ENCODE data around the gene UPB1. TPM values are rescaled to one million over a fixed set of nuclear protein-coding genes. Genes with fewer than 3 reads are reported as not detected.
"Not testable (repeated sequence)": the region's sequence is repeated elsewhere in the genome, so short reads cannot be mapped to it uniquely, and the experiment has no call there.

Gene UPB1
- polyA plus RNA-seq, 4 donors: 0.39 to 0.86 (median 0.61) TPM

- no peak for DNase-seq (ENCODE audit: low read depth in 4 of 4, low spot score in 3 of 4)
Measured at GRCh38 chr22:24474649-24475255, 20.4 kb upstream of the UPB1 start.

DNA sequence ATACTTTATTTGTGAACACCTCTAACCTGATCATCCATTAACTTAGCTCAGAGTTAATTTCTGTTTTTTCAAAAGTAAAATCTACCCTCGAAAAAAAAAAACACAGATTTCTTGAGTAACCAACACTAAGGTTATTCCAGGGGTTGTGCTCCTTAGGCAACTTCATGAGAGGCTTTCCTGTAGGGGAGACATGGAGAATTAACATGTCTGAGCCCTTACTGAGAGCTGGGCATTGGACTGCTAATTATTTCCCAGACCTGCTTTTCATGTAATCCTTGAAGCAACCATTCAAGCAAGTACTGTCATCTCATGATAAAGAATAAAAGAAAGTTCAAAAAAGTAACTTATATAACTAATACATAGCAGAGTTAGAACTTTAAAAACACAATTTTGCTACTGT lies 13.5 kb upstream of the UPB1 start:
- no peak for DNase-seq (ENCODE audit: low read depth in 4 of 4, low spot score in 3 of 4)

- DNase-seq (ENCODE audit: low read depth in 4 of 4, low spot score in 3 of 4): no peak
Measured at GRCh38 chr22:24482575-24482974, 12.6 kb upstream of the UPB1 start.

DNA sequence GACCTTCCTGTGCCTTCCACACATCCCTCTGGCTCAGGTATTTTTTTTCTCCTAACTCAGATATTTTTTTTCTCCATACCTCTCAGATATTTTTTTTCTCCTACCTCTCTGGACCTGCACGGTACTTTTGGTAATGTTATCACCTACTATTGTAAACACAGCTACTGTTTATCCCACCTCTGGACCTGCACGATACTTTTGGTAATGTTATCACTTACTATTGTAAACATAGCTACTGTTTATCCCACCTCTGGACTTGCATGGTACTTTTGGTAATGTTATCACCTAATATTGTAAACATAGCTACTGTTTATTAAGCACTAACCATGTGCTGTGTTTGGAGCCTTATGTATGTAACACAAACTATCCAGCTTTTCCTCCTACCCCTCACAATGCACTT lies 12.1 kb upstream of the UPB1 start:
- DNase-seq (ENCODE audit: low read depth in 4 of 4, low spot score in 3 of 4): no peak

DNA sequence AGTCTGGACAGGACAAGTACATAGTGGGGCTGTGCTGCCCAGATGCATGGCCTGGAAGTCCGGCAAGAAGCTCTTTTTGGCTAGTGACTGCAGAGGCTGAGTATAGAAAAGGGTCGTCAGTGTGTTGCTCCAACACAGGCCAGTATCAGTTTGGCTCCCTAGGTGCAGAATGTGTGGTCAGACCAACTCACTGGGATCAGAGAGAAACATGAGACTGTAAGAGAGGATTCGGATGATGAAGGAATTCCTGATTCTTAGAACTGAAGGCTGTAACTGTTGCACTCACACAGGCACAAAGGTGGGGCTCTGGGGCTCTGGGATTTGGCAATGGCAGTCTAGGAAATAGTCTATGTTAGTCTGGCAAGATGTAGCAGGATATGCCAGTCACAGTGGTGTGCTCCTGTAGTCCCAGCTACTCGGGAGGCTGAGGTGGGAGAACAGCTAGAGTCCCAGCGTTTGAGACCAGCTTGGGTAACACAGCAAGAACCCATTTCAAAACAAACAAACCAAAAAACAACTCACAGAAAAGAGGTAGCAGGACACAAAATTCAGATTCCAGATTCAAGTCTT lies 11.1 kb upstream of the UPB1 start:
- no peak for DNase-seq (ENCODE audit: low read depth in 4 of 4, low spot score in 3 of 4)

DNA sequence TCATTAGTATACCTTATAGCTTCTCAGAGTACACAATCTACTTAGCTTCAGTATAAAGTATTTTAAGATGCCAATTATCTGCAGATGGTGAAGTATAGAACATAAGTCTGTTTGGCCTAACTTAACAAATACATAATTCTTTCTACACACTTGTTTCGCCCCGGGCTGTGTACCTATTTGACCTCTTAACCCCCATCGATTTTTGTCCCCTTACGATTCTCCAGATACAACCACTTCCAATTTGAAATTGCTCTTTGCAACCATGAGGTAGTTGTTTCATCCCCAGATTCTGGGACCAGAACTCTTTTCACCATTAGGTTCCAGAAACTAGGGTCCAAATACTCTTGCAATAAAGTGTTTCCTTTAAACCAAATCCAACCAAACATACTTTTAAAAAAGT lies 10.0 kb upstream of the UPB1 start:
- DNase-seq (ENCODE audit: low read depth in 4 of 4, low spot score in 3 of 4): no peak

- DNase-seq (ENCODE audit: low read depth in 4 of 4, low spot score in 3 of 4): no peak
Measured at GRCh38 chr22:24485608-24486007, 9.5 kb upstream of the UPB1 start.

DNA sequence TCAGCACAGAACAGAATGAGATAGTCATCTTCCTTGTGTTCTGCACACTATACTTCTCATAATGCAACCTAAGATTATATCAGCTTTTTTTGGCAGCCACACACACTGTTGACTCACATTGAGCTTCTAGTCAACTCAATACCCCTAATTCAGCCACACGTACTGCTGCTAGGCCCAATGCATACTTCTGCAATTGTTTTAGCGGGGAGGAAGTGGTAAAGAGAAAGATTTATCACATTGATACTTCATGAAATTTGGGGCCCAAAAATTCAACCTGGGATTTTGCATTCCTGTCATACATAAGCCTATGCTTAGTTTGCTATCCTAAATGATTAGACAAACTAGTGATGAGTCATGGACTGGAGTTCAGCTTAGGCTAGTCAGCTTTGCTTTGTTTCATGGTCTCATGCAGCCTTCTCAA lies 8.6 kb upstream of the UPB1 start:
- no peak for DNase-seq (ENCODE audit: low read depth in 4 of 4, low spot score in 3 of 4)

DNA sequence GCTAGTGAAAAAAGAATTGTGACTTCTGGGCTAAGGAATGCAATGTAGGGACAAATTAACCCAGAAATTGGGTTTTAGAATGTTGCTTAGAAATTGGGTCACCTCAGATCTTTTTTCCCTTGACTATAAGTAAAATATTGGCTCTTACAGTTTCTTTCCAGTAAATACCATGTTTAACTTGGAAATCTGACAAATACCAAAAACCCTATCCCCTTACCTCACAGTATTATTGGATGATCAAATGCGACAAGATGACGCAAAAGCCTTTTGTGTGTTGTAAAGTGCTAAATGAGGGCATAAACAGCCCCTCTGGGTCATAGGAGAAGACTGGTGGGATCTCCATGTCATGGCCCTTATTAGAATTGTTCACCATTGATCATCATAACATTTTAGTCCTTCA lies 6.1 kb upstream of the UPB1 start:
- no peak for DNase-seq (ENCODE audit: low read depth in 4 of 4, low spot score in 3 of 4)

GRCh38 chr22:24489434-24489833 lies 5.7 kb upstream of the UPB1 start:
- DNase-seq (ENCODE audit: low read depth in 4 of 4, low spot score in 3 of 4): not testable (repeated sequence)

DNA sequence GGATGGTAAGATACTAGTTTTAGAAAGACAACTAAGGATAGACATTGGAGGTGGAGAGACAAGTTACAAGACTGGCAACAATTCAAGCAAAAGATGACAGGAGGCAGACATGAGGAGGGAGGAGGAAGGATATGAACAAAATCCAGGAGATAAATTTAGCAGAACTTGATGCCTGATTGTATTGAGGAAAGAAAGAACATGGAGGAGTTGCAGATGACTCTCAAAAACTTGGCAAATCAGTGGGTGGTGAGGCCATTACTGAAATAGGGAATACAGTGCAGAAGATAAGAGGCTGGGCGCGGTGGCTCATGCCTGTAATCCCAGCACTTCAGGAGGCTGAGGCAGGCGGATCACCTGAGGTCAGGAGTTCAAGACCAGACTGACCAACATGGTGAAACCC lies 2.7 kb upstream of the UPB1 start:
- DNase-seq (ENCODE audit: low read depth in 4 of 4, low spot score in 3 of 4): no peak

DNA sequence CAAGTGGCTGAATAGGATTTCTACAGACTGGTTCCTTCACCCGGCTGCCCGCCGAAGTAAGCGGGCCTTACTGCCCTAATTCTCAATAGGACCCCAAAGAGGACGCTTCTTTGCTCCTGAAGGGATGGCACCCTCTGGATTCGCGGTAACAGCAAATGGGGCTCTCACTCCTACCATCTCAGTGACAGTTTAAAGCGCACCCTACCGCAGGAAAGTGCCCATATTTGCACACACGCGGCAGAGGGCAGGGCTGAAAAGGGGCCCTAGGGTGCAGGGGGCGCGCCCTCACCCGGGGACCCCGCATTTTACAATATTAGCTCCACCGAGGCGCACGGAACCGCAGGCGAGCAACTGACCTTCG lies 985 bp upstream of the UPB1 start:
- no peak for DNase-seq (ENCODE audit: low read depth in 4 of 4, low spot score in 3 of 4)

DNA sequence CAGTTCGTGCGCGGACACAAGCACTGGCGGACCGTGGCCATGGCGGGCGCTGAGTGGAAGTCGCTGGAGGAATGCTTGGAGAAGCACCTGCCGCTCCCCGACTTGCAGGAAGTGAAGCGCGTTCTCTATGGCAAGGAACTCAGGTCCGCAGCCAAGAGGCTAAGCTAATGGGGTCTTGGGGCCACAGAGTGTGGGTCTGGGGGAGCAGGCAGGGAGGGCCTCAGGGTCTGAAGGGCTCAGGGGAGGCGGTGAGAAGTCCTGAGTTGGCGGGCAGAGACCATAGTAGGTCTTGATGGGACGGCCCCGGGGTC lies 188 bp downstream of the UPB1 start:
- DNase-seq (ENCODE audit: low read depth in 4 of 4, low spot score in 3 of 4): no peak

DNA sequence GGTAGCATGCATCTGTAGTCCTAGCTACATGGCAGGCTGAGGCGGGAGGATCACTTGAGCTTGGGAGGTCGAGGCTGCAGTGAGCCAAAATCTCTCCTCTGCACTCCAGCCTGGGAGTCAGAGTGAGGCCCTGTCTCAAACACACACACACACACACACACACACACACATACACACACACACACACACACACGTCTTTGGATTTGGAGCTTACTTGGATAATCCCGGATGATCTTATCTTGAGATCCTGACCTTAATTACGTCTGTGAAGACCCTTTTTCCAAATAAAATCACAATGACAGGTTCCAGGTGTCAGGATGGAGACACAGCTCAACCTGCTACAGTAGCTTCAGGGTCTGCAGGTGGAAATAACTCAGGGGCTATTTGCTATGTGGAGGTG lies 1.1 kb downstream of the UPB1 start:
- DNase-seq (ENCODE audit: low read depth in 4 of 4, low spot score in 3 of 4): no peak

- no peak for DNase-seq (ENCODE audit: low read depth in 4 of 4, low spot score in 3 of 4)
Measured at GRCh38 chr22:24496661-24497060, 1.5 kb downstream of the UPB1 start.

DNA sequence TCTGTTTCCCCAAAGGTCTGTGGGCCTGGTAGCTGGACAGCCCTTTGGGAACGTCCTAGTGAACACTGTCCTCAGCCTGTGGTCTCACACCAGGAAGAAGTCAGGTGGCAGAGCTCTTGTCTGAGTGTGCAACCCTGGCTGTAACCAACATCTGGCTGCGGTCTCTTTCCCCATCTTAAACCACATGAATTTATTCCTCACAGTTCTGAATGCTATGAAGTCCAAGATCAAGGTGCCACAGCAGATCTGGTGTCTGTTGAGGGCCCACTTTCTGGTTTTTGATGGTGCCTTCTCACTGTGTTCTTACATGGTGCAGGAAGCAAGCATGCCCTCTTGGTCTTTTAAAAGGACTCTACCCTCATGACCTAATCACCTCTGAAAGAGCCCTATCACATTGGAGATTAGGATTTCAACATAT lies 2.7 kb downstream of the UPB1 start:
- DNase-seq (ENCODE audit: low read depth in 4 of 4, low spot score in 3 of 4): no peak

- no peak for DNase-seq (ENCODE audit: low read depth in 4 of 4, low spot score in 3 of 4)
Measured at GRCh38 chr22:24498824-24499223, 3.7 kb downstream of the UPB1 start.

DNA sequence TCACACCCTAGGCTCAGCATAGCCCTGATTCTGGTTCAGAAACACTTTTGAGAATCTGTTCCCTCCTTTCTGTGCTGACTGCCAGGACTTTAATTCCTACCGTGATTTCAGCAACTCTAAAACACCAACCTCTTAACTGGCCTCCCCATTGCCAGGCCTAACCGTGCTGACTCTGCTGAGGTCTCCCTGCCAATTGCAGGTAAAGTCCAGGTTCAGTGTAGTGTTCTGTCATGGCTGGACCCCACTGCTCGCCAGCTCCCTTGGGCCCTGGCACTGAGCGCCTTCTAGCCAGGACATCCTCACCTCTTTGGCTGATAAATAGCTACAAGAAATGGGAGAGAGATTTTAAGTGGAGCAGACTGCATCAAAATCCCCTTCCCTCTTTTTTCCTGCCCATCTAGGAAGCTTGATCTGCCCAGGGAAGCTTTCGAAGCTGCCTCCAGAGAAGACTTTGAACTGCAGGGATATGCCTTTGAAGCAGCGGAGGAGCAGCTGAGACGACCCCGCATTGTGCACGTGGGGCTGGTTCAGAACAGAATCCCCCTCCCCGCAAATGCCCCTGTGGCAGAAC lies 4.7 kb downstream of the UPB1 start:
- no peak for DNase-seq (ENCODE audit: low read depth in 4 of 4, low spot score in 3 of 4)

DNA sequence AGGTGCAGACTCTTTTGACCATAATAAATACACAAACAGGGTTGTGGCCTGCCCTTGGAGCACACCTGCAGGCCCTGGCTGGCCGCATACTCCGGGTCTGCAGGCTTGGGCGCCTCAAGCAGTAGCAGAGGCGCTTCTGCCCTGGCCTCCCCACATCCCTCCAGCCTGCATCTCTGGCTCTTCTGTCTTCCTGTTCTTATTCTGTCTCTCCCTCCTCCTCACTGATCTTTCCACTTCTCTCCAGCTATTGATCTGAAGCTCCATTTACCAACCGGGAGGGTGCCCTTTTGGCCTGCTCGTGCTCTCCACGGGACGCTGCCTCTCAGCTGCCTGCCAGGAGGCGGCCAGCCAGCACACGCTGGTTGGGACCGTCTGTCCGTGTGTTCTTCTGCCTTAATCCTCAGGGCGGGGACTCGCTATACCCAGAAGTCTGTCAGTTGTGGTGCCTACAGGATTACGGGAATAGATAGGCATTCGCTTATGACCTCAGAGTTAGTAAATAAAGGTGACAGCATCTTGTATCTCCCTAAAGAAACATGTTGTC lies 5.2 kb downstream of the UPB1 start:
- DNase-seq (ENCODE audit: low read depth in 4 of 4, low spot score in 3 of 4): no peak

DNA sequence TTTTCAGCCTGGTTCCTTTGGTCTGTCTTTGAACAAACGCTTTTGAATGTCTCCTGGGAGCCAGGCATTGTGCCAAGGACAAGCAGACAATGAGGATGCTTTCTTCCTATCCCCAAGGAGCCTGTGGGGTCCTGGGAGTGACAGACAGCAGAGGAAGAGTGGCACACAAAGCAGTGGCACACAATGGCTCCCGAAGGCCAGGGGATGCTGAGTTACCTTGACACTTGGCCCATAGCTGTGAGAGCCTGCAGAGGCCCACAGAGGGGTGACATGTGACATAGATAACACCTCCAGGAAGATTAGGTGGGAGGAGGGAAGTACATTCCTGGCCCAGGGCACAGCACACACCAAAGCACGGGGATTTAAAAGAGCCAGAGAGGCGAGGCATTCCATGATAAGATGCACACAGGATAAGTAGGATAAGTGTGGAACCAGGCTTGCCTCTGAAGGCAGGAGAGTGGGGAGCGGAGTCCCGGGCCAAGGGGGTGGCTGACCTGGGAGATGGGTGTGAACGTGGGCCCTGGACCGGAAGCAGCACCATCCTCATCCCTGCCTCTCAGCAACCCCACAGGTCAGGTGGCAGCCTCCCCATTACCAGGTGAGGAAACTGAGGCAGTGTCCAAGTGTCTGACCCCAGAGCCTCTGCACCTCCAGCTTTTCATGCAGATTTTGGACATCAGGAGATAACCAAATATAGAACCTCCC lies 6.3 kb downstream of the UPB1 start:
- no peak for DNase-seq (ENCODE audit: low read depth in 4 of 4, low spot score in 3 of 4)

DNA sequence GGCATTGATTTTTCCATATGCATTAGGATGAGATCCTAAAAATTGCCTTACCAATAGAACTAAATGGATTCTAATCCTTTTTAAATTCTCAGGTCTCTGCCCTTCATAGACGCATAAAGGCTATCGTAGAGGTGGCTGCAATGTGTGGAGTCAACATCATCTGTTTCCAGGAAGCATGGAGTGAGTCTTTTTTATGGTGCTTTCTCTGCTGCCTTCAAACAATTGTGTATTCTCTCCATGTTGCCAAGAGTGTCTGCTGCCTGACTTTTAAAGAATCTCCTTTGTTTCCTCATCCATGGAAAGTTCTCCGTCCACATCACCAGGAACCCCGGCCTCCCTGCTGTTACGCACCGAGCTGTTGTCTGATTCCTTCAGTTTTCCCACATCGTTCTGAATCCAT lies 6.9 kb downstream of the UPB1 start:
- no peak for DNase-seq (ENCODE audit: low read depth in 4 of 4, low spot score in 3 of 4)

GRCh38 chr22:24502541-24502940 lies 7.4 kb downstream of the UPB1 start:
- DNase-seq (ENCODE audit: low read depth in 4 of 4, low spot score in 3 of 4): no peak
